HFFc6 (cell line): ENCODE measurements around the gene DDOST. TPM values are rescaled to one million over a fixed set of nuclear protein-coding genes. Genes with fewer than 3 reads are reported as not detected.
A peak's percentile ranks its signal among the peaks of the same experiment; 100 is the strongest.

Experiments used
- DNase-seq: peaks from one replicate; pipeline ENCODE4 v3.0.0-alpha.2; 2018
- H3K27ac Mint-ChIP-seq: 2 replicates; pipeline ENCODE4 v1.8.0; 2020; ENCODE audit warnings: mild to moderate bottlenecking, mixed read lengths
- H3K27me3 Mint-ChIP-seq: 2 replicates; pipeline ENCODE4 v1.8.0; 2021; ENCODE audit warnings: mild to moderate bottlenecking, moderate library complexity, mixed read lengths; ENCODE audit not compliant: insufficient read depth
- H3K36me3 Mint-ChIP-seq: 2 replicates; pipeline ENCODE4 v1.8.0; 2021; ENCODE audit warnings: low read depth, mixed read lengths
- H3K4me1 Mint-ChIP-seq: 2 replicates; pipeline ENCODE4 v1.8.0; 2020; ENCODE audit warnings: low read depth, mixed read lengths
- H3K4me3 Mint-ChIP-seq: 2 replicates; pipeline ENCODE4 v1.8.0; 2020; ENCODE audit warnings: mild to moderate bottlenecking, moderate library complexity, mixed read lengths
- H3K9me3 Mint-ChIP-seq: 2 replicates; pipeline ENCODE4 v1.8.0; 2020; ENCODE audit warnings: mild to moderate bottlenecking, mixed read lengths
- total RNA-seq, 6 experiments: library from RNA; stranded (reverse); fragmentation: NEBNext Ultra II Directional; extraction: Animal tissue kit (Norgen Biotek cat#: 25700); gene quantifications; 2 replicates in 1 of 6; 3 replicates in 5 of 6; pipeline ENCODE4 v1.2.3, GENCODE V29; 2021
- TF ChIP-seq, protein P1 (sequence below): fragments of 200-600 bp; sonication (generic); IDR thresholded peaks from 2 replicates; pipeline ENCODE4 v1.5.0; 2021; ENCODE audit warnings: antibody characterized with exemption, mild to moderate bottlenecking

Gene DDOST
- total RNA-seq, 6 experiments from 2014 or later, result 266 to 291 (median 281) TPM

DNA sequence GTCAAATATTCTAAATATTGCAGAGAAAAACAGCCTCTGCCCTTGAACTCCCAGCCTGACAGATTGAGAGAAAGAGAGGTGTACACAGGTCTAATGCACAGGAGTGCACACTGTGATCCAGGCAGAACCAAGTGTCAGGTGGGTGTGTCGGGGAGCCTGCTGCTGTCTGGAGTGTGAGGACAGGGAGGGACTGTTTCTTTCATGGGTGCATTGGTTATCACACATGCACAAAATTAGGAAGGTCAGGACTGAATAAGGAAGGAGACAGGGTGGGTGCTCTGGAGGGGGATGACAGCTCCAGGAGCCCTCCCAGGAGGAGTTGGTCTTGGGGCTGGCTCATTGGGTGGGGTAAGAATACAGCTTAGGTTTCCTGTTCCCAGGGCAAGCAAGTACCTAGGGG, 41.2 kb downstream of the DDOST start:
- Mint-ChIP-seq H3K4me1 (peaks cover 31% of the 10 kb centered on the region), H3K9me3 (no peaks in the 10 kb centered on the region), H3K27me3 (peaks cover 5% of the 10 kb centered on the region; the same call in 1 of the 2 replicates), H3K4me3 (no peak overlapping the region), H3K36me3 (peaks cover 4% of the 10 kb centered on the region; the same call in 1 of the 2 replicates), H3K27ac (no peak overlapping the region)
- TF ChIP-seq, protein P1, sequence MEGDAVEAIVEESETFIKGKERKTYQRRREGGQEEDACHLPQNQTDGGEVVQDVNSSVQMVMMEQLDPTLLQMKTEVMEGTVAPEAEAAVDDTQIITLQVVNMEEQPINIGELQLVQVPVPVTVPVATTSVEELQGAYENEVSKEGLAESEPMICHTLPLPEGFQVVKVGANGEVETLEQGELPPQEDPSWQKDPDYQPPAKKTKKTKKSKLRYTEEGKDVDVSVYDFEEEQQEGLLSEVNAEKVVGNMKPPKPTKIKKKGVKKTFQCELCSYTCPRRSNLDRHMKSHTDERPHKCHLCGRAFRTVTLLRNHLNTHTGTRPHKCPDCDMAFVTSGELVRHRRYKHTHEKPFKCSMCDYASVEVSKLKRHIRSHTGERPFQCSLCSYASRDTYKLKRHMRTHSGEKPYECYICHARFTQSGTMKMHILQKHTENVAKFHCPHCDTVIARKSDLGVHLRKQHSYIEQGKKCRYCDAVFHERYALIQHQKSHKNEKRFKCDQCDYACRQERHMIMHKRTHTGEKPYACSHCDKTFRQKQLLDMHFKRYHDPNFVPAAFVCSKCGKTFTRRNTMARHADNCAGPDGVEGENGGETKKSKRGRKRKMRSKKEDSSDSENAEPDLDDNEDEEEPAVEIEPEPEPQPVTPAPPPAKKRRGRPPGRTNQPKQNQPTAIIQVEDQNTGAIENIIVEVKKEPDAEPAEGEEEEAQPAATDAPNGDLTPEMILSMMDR, result no peak
- no peak for DNase-seq

DNA sequence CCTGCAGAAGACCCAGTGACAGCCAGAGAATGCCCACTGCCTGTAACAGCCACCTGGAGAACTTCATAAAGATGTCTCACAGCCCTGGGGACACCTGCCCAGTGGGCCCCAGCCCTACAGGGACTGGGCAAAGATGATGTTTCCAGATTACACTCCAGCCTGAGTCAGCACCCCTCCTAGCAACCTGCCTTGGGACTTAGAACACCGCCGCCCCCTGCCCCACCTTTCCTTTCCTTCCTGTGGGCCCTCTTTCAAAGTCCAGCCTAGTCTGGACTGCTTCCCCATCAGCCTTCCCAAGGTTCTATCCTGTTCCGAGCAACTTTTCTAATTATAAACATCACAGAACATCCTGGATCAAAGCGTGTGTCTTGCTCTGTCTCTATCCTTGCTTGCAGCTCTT, 42.6 kb downstream of the DDOST start:
- Mint-ChIP-seq H3K4me3 (no peak overlapping the region), H3K27ac (no peak overlapping the region), H3K27me3 (peaks cover 5% of the 10 kb centered on the region; the same call in 1 of the 2 replicates), H3K36me3 (peaks cover 13% of the 10 kb centered on the region), H3K4me1 (peaks cover 43% of the 10 kb centered on the region), H3K9me3 (no peaks in the 10 kb centered on the region)
- no peak for DNase-seq
- TF ChIP-seq, protein P1, result no peak

DNA sequence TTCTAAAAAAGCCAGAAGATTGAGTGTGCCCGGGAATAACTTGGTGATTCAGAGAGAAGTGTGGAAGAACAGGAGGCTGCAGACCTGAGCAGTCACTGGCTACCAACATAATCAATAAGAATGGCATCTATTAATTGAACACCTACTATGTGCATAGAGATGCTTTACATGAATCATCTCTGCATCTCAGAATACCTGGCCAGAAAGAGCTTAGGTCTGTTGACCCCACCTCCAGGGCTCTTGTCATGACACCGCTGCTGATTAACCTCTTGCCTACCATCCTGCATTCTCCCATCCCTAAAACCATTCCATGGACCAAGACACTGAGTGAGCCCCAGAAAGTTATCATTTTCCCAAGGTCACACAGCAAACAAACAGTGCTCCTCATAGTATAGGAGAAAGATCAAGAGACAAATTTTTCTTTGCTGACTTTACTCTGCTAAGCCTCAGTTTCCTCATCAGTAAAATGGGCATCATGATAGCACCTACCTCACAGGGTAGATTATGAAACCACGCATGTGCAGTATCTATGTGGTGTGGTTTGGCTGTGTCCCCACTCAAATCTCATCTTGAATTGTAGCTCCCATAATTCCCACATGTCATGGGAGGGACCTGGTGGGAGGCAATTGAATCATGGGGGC, 44.2 kb downstream of the DDOST start:
- Mint-ChIP-seq H3K4me1 (peaks cover 59% of the 10 kb centered on the region), H3K36me3 (peaks cover 13% of the 10 kb centered on the region), H3K9me3 (no peaks in the 10 kb centered on the region), H3K27me3 (peaks cover 3% of the 10 kb centered on the region; the same call in 1 of the 2 replicates), H3K4me3 (peak overlapping the region; percentile 71; the same call in 1 of the 2 replicates), H3K27ac (peak overlapping the region; percentile 47; the same call in 1 of the 2 replicates)
- DNase-seq, result no peak
- TF ChIP-seq, protein P1, result no peak

DNA sequence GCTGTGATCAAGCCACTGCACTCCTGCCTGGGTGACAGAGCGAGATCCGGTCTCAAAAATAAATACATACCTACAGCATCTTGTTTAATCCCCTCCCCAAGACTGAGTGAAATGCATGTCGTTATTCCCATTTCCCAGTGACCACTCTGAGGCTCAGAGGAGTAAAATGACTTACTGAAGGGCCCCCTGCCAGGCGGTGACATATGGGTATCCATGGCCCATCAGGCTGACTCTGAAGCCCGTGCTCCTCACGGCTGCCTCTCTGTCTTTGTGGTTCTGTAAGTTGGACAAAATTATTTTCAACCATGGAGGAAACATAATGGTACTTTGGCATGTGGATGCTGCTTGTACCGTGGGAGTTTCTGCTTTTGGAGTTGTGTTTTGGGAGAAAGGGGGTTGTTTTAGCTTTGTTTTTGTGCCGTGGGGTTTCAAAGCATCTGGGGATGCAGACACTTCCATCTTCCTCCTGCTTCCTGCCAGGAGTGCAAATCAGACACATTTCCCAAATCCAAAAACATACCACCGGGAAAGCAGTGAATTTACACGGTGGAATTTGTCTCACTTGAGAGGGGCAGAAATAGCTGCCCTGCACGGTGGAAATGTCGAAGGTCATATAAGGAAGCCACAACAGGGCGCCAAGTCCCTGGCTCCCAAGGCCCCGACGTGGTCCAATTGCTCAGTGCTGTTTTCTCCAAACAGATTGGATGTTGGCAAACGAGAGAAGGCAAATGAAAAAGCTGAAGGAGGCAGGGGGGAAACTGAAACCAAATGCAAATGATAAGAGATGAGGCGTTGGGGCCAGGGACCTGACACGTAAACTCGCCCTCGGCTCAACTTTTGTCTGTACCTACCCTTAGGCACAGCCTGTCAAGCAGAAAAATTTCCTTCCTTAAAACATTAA, 45.0 kb downstream of the DDOST start:
- H3K27me3 Mint-ChIP-seq, result peaks cover 3% of the 10 kb centered on the region; the same call in 1 of the 2 replicates
- H3K4me3 Mint-ChIP-seq, result peak overlapping the region; percentile 71; the same call in 1 of the 2 replicates
- no peaks in the 10 kb centered on the region for H3K9me3 Mint-ChIP-seq
- H3K27ac Mint-ChIP-seq, result peak overlapping the region; percentile 47; the same call in 1 of the 2 replicates
- peaks cover 61% of the 10 kb centered on the region for H3K4me1 Mint-ChIP-seq
- peaks cover 13% of the 10 kb centered on the region for H3K36me3 Mint-ChIP-seq
- TF ChIP-seq, protein P1, result no peak
- DNase-seq, result no peak

DNA sequence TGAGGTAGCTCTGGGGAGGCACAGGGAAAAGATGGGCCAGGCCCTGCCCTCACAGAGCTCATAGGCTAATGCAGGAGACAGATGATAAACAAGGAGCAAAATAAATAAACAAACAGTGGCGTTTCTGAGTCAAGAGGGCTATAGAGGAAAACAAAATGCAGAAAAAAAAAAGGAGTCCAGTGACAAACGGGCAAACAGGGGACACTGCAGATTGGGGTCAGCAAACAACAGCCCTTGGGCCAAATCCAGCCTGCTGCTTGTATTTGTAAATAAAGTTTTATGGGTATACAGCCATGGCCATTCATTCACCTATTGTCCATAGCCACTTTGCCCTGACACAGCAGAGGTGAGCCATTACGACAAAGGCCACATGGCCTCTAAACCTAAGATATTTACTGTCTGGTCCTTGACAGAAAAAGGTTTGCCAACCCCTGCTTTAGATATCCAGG, 47.0 kb downstream of the DDOST start:
- H3K4me1 Mint-ChIP-seq, result peaks cover 61% of the 10 kb centered on the region
- peak overlapping the region; percentile 20; the same call in 1 of the 2 replicates for H3K4me3 Mint-ChIP-seq
- H3K9me3 Mint-ChIP-seq, result no peaks in the 10 kb centered on the region
- TF ChIP-seq, protein P1, result no peak
- peak overlapping the region; percentile 99 for H3K27ac Mint-ChIP-seq
- DNase-seq, result no peak
- peaks cover 13% of the 10 kb centered on the region for H3K36me3 Mint-ChIP-seq
- peaks cover 3% of the 10 kb centered on the region; the same call in 1 of the 2 replicates for H3K27me3 Mint-ChIP-seq
